K562 (cell line): ENCODE measurements around the gene FRMPD1. TPM values are rescaled to one million over a fixed set of nuclear protein-coding genes. Genes with fewer than 3 reads are reported as not detected.

Experiments
- ATAC-seq: fragments of 200-7000 bp; cut with Tn5 transposase; 3 replicates; pipeline ENCODE4 v1.9.1; 2020; ENCODE audit warnings: moderate library complexity
- BruUV-seq: library from RNA; stranded (reverse); fragments of 400-500 nt; replicated peaks from 2 replicates; lab custom pipeline; 2021; lab: Mats Ljungman, UMichigan
- CTCF ChIA-PET: fragments of 300-600 bp; formaldehyde crosslinking; extraction: SDS; loops from one replicate; lab custom pipeline; 2021; ENCODE audit warnings: low intra/inter-chr PET ratio; lab: Yijun Ruan, JAX
- POLR2A ChIA-PET: fragments of 300-600, 350-650 bp; sonication (Branson Sonifier 250); formaldehyde crosslinking; extraction: SDS; loops from one replicate; lab custom pipeline; 2021; ENCODE audit warnings: antibody characterized with exemption, inconsistent platforms; lab: Yijun Ruan, JAX
- DNase-seq, 4 experiments: peaks; one replicate each; pipeline versions ENCODE4 v3.0.0 to v3.0.0-alpha.2; 2011 to 2018; ENCODE audit warnings: low spot score in 3 of 4, mixed read lengths in 3 of 4; ENCODE audit errors: extremely low read depth in 1 of 4
- FAIRE-seq: peaks from 2 replicates; lab custom pipeline; 2011; peaks lifted over from hg19 to GRCh38; lab: Jason Lieb, UNC
- H2AFZ ChIP-seq: 2 replicates; pipeline ENCODE4 v1.6.0; 2011; ENCODE audit warnings: low read depth, low read length, control low read depth, inconsistent platforms
- H3K27ac ChIP-seq: fragments of 200-600 bp; 3 replicates; pipeline ENCODE4 v1.8.0; 2011; ENCODE audit warnings: low read depth, mild to moderate bottlenecking, control low read depth, inconsistent platforms, low read length, moderate library complexity, mixed read lengths; ENCODE audit errors: extremely low read depth
- H3K27me3 ChIP-seq, 2 experiments: fragments of 300-600 bp in 1 of 2; 2 replicates in 1 of 2; 3 replicates in 1 of 2; pipeline versions ENCODE4 v1.6.0 to v1.8.0; 2011; ENCODE audit warnings: inconsistent platforms in 2 of 2, low read length in 2 of 2, mild to moderate bottlenecking in 1 of 2, mixed read lengths in 1 of 2, moderate library complexity in 1 of 2; ENCODE audit not compliant: control insufficient read depth in 2 of 2, insufficient read depth in 2 of 2
- H3K36me3 ChIP-seq: fragments of 300-600 bp; 3 replicates; pipeline ENCODE4 v1.8.0; 2011; ENCODE audit warnings: mild to moderate bottlenecking, low read length, inconsistent platforms; ENCODE audit not compliant: control insufficient read depth, insufficient read depth
- H3K4me1 ChIP-seq, 2 experiments: fragments of 200-600 bp in 1 of 2; replicated peaks in 1 of 2; 2 replicates in 1 of 2; 3 replicates in 1 of 2; pipeline versions ENCODE4 v1.5.1 to v1.8.0; 2011; ENCODE audit warnings: inconsistent platforms in 2 of 2, low read length in 2 of 2, mild to moderate bottlenecking in 1 of 2, mixed read lengths in 1 of 2, moderate library complexity in 1 of 2; ENCODE audit not compliant: control insufficient read depth in 2 of 2, insufficient read depth in 2 of 2
- H3K4me2 ChIP-seq: 2 replicates; pipeline ENCODE4 v1.6.1; 2011; ENCODE audit warnings: low read length, control low read depth, inconsistent platforms, mixed read lengths; ENCODE audit not compliant: insufficient read depth
- H3K4me3 ChIP-seq: fragments of 200-600 bp; sonication (generic), shearing (Covaris generic); 2 replicates; pipeline ENCODE4 v1.5.1; 2016; ENCODE audit warnings: control low read depth, inconsistent platforms
- H3K79me2 ChIP-seq: fragments of 200-600 bp; 3 replicates; pipeline ENCODE4 v1.8.0; 2011; ENCODE audit warnings: low read length, inconsistent platforms; ENCODE audit not compliant: control insufficient read depth, insufficient read depth
- H3K9ac ChIP-seq, 2 experiments: 2 replicates each; pipeline versions ENCODE4 v1.6.0 to v1.6.1; 2011; ENCODE audit warnings: low read depth in 2 of 2, low read length in 2 of 2, control low read depth in 1 of 2, inconsistent platforms in 1 of 2, mild to moderate bottlenecking in 1 of 2, mixed read lengths in 1 of 2; ENCODE audit not compliant: insufficient read depth in 1 of 2
- H3K9me1 ChIP-seq: one replicate; pipeline ENCODE4 v1.6.0; 2011; ENCODE audit warnings: inconsistent platforms, mild to moderate bottlenecking, low read length, moderate library complexity; ENCODE audit not compliant: control insufficient read depth, insufficient read depth
- H3K9me3 ChIP-seq: replicated peaks from 2 replicates; pipeline ENCODE4 v1.5.1; 2011; ENCODE audit warnings: low read depth, low read length, inconsistent platforms; ENCODE audit not compliant: control insufficient read depth, insufficient read depth
- H4K20me1 ChIP-seq: replicated peaks from 2 replicates; pipeline ENCODE4 v1.6.1; 2011; ENCODE audit warnings: low read length, inconsistent platforms, mixed read lengths; ENCODE audit not compliant: control insufficient read depth, insufficient read depth
- KAT7 ChIP-seq: sonication (generic); formaldehyde crosslinking; IDR thresholded peaks from 2 replicates; pipeline ENCODE4 v1.8.0; 2022; ENCODE audit warnings: missing genetic modification reagents, mild to moderate bottlenecking, borderline replicate concordance
- PURB ChIP-seq: sonication (generic); formaldehyde crosslinking; IDR thresholded peaks from 2 replicates; pipeline ENCODE4 v1.9.0; 2021; ENCODE audit warnings: low read depth, mild to moderate bottlenecking, missing genetic modification reagents
- RNF2 ChIP-seq: sonication (generic); IDR thresholded peaks from 2 replicates; pipeline ENCODE4 v1.6.1; 2016
- TBP ChIP-seq: optimal IDR thresholded peaks from 2 replicates; pipeline ENCODE3; 2011; ENCODE audit warnings: low read depth, low read length, improper control_type of control experiment
- TEAD4 ChIP-seq, 2 experiments: sonication (generic) in 1 of 2; formaldehyde crosslinking in 1 of 2; IDR thresholded peaks; 2 replicates each; pipeline versions ENCODE4 v1.6.1 to v1.8.0; 2012 to 2022; ENCODE audit warnings: borderline replicate concordance in 1 of 2, inconsistent platforms in 1 of 2, low read length in 1 of 2, mild to moderate bottlenecking in 1 of 2, missing genetic modification reagents in 1 of 2
- ZNF316 ChIP-seq: fragments of 450-650 bp; IDR thresholded peaks from 2 replicates; pipeline ENCODE4 v1.6.1; 2016
- WGBS: fragments of 100-300 bp; shearing (Covaris generic); methylation state at CpG from one replicate; pipeline ENCODE4 v1.1.6; 2016; ENCODE audit warnings: low coverage, mixed read lengths; ENCODE audit not compliant: insufficient coverage; ENCODE audit errors: missing lambda C conversion rate; 5-methylcytosine and 5-hydroxymethylcytosine counted together
- in situ Hi-C: fragments of 300-500 bp; cut with MboI; formaldehyde crosslinking; loops from 4 replicates; pipeline ENCODE4 v1.15.0; 2018; ENCODE audit warnings: inconsistent platforms, mixed read lengths
- intact Hi-C: fragments of 100-400 bp; cut with micrococcal nuclease; formaldehyde crosslinking; loops from 2 replicates; pipeline ENCODE4 v1.14.2; 2022
- polyA plus RNA-seq, 8 experiments: library from polyadenylated mRNA; depleted of rRNA in 4 of 8; stranded (reverse) in 5 of 8; unstranded in 3 of 8; fragments of >200 nt; fragmentation: Nextera tagmentation in 2 of 8; fragmentation: Illumina TruSeq in 1 of 8; extraction: Ambion mirVana in 2 of 8; extraction: Trizol in 1 of 8; gene quantifications; 2 replicates each; pipeline versions ENCODE4 v1.2.1 to v1.2.3, GENCODE V29; 2011 to 2014; ENCODE audit warnings: inconsistent platforms in 1 of 8, missing spikeins in 1 of 8
- total RNA-seq, 7 experiments: library from RNA; depleted of rRNA in 6 of 7; stranded (reverse); fragments of >200 nt in 6 of 7; fragmentation: Illumina TruSeq in 2 of 7; extraction: Trizol in 2 of 7; gene quantifications; 2 replicates each; pipeline versions ENCODE4 v1.2.1 to v1.2.3, GENCODE V29; 2011 to 2021; ENCODE audit warnings: low replicate concordance in 1 of 7
- TF ChIP-seq, protein P1 (sequence below): fragments of 200-400 bp; formaldehyde crosslinking; IDR thresholded peaks from 2 replicates; pipeline ENCODE4 v1.6.1; 2017; ENCODE audit warnings: mild to moderate bottlenecking, low read depth, low read length, moderate library complexity

Gene FRMPD1
- total and polyA plus RNA-seq, 9 of the 15 experiments (the other 6 are each of a cell fraction or from before 2014, with no cell fraction given), result not detected

DNA sequence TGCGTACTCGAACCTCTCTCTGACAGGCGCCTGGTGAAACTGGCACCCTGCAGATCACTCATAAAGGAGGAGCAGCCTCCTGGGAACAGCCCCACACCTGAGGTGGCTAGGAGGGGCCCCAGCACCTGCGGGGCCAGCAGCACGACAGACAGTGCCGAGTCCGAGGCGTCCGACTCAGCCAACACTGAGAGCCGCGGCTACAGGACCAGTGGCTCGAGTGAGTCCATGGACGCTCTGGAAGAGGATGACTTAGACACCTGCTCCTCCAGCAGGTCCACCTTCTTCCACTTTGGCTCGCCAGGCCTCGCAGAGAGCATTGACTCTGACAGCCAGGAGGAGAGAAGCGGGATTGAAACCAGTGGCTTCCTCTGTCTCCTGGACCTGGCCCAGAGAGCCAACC, 89.4 kb downstream of the FRMPD1 start:
- Histone ChIP-seq H4K20me1 (no peaks in the 10 kb centered on the region), H3K9ac (peak overlapping the region in 1 of 2 experiments; percentile 4; a peak in 1 of 4 replicates), H3K27me3 (peaks cover 35 to 53% of the 10 kb centered on the region in 2 experiments), H3K9me3 (no peaks in the 10 kb centered on the region), H3K36me3 (no peaks in the 10 kb centered on the region), H3K4me2 (no peak overlapping the region), H3K79me2 (no peaks in the 10 kb centered on the region), H3K9me1 (peaks cover 4% of the 10 kb centered on the region), H3K4me3 (no peak overlapping the region), H3K4me1 (peaks cover 0 to 10% of the 10 kb centered on the region in 2 experiments; a peak in 2 of 5 replicates), H2AFZ (no peak overlapping the region), H3K27ac (no peak overlapping the region)
- in situ Hi-C loops (loop anchor here (25.0 kb wide), 1 partner anchor 622 kb away; no protein-coding TSS in a partner anchor), intact Hi-C loops (loop anchor here (10.0 kb wide), 2 partner anchors 325 to 425 kb away; partner anchors contain the start of gene SHB)
- TF ChIP-seq TEAD4 (IDR thresholded peaks at IDR 0.05; ENCODE audit: low read length), result no peak
- TF ChIP-seq TEAD4 (CRISPR knock-in tag; IDR thresholded peaks at IDR 0.05; ENCODE audit: borderline replicate concordance), result no peak
- TF ChIP-seq, protein P1, sequence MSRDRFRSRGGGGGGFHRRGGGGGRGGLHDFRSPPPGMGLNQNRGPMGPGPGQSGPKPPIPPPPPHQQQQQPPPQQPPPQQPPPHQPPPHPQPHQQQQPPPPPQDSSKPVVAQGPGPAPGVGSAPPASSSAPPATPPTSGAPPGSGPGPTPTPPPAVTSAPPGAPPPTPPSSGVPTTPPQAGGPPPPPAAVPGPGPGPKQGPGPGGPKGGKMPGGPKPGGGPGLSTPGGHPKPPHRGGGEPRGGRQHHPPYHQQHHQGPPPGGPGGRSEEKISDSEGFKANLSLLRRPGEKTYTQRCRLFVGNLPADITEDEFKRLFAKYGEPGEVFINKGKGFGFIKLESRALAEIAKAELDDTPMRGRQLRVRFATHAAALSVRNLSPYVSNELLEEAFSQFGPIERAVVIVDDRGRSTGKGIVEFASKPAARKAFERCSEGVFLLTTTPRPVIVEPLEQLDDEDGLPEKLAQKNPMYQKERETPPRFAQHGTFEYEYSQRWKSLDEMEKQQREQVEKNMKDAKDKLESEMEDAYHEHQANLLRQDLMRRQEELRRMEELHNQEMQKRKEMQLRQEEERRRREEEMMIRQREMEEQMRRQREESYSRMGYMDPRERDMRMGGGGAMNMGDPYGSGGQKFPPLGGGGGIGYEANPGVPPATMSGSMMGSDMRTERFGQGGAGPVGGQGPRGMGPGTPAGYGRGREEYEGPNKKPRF, result no peak
- TF ChIP-seq ZNF316, result no peak
- TF ChIP-seq TBP, result no peak
- no peak for TF ChIP-seq KAT7 (CRISPR knock-in tag)
- TF ChIP-seq PURB (CRISPR knock-in tag), result no peak
- TF ChIP-seq RNF2, result no peak
- no TSS peak for BruUV-seq
- FAIRE-seq, result no peak
- ChIA-PET POLR2A (interaction anchor here (0.6 to 1.3 kb wide), 4 partner anchors 8 to 442 kb away, joined by 3 read pairs; no protein-coding TSS in a partner anchor), CTCF (no interaction called here)
- 32% methylated on average over 13 of the region's 16 CpGs for WGBS
- DNase-seq, result no peak
- ATAC-seq, result peak; percentile 20; the same call in 2 of the 3 replicates
